ENCODE measurements around the gene AREL1.

The AREL1 gene

DNA sequence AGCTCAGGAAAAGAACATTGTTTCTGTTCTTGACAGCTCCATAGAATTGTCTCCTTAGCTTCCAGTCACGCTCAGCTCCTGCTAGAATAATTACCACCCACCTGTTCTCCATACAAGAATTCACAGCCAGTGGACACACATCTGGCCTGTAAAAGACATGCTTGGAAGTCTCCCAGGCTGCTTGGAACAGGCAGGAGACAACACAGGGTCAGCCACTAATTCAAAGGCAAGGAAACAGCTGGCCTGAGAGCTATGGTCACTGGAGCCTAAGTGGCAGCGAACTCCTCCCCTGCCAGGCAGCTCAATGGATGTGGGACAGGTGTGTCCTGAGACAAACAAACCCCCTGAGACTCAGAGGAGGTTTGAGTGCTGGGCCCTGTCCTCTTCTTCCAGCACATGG is 77.9 kb downstream of the AREL1 start:
- FAIRE-seq = no peak

DNA sequence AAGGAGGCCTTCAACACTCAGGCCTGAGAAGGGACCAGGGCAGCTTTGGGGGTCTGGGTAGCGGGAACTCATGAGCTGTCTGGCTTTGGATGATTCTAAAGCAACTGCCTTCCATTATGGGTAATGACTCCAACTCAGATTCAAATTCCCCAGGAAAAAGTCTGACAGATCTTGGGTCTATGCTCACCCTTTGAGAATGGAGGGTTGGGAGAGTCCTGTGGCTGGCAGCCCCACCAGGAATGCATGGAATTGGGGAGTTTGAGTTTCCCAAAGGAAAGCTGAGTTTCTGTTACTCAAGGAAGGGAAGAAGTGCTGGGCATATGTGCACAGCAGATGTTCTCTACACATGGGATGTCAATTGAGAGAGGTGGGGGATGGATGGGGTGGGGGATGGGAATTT is 78.4 kb downstream of the AREL1 start:
- FAIRE-seq = no peak

- no peak for FAIRE-seq
Measured at GRCh38 chr14:74630881-74631690, 81.8 kb downstream of the AREL1 start.

- FAIRE-seq = no peak
Measured at GRCh38 chr14:74628418-74628817, 84.5 kb downstream of the AREL1 start.

DNA sequence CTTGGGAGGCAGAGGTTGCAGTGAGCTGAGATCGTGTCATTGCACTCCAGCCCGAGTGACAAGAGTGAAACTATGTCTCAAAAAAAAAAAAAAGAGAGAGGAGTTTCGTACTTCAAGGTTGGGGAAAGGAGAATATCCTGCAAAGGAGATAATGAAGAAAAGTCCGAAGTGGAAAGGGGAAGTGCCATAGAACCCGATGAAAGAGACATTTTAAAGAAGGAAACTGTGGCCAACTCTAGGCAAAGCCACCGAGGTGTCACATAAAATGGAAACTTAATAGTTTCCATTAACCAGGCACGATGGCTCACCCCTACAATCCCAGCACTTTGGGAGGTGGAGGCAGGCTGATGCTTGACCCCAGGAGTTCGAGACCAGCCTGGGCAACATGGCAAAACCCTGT is 85.8 kb downstream of the AREL1 start:
- FAIRE-seq = no peak

GRCh38 chr14:74622257-74622656 is 90.6 kb downstream of the AREL1 start:
- FAIRE-seq = no peak

DNA sequence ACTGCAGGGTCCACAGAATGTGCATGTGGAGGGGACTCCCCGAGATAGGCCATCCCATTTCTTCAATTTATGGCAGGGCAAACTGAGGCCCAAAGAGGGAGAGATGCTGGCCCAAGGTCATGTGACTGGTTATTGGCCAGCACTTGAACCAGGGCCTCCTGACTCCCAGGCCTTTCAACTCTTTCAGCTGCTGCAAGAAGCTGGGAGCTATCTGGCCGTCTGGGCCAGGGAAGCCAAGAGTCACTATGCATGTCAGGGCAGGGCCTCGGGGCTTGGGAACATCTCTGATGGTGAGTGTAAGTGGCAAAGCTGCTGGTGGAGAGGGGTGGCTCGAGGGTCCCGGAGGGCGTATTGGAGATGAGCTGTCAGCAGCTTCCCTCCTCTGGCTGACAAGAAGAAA is 91.3 kb downstream of the AREL1 start:
- FAIRE-seq = no peak

- FAIRE-seq = no peak
Measured at GRCh38 chr14:74620923-74621322, 92.0 kb downstream of the AREL1 start.

DNA sequence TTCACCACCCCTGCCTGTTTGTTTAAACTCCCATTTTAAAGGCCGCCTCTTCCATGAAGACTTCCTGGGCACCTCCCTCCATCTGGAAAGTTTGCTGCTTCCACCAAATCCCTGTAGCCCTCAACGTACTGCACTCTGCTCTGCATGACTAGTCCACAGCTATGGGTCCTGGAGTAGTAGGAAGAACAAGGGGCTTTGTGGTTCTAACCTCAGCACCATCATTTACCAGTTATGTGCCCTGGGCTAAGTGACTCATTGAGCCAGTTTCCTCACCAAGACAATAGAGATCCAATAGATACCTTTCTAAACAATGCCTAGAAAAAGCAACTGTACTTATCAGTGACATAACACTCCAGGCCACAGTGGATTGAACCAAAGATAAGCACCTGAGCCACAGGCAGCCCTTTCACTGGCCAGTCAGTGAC is 92.4 kb downstream of the AREL1 start:
- no peak for FAIRE-seq

DNA sequence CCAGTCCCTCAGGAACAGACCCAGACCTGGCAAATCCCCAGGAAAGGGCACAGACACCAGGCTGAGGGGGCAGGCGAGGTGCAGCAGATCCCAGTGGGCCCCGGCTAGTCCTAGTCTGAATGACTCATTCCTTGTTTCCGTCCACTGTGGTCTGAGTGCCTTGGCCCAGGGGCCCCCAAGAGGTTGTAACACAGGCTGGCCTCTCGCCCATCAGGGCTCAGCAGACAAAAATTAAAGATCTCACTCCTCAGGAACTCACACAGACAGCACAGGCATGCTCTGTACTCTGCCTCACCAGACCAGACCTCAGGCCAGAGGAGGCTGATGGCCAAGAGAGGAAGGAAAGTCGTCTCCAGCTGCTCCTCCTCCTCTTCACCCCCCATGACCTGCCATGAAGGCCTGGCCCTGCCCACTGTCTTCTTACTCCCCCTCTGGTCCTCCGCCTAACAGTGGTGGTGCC is 93.2 kb downstream of the AREL1 start:
- no peak for FAIRE-seq

GRCh38 chr14:74618078-74618952 is 94.6 kb downstream of the AREL1 start:
- FAIRE-seq = no peak

- FAIRE-seq = no peak
Measured at GRCh38 chr14:74616996-74617700, 95.7 kb downstream of the AREL1 start.

GRCh38 chr14:74616507-74616906 is 96.4 kb downstream of the AREL1 start:
- FAIRE-seq = no peak

GRCh38 chr14:74615735-74616134 is 97.1 kb downstream of the AREL1 start:
- FAIRE-seq = no peak

DNA sequence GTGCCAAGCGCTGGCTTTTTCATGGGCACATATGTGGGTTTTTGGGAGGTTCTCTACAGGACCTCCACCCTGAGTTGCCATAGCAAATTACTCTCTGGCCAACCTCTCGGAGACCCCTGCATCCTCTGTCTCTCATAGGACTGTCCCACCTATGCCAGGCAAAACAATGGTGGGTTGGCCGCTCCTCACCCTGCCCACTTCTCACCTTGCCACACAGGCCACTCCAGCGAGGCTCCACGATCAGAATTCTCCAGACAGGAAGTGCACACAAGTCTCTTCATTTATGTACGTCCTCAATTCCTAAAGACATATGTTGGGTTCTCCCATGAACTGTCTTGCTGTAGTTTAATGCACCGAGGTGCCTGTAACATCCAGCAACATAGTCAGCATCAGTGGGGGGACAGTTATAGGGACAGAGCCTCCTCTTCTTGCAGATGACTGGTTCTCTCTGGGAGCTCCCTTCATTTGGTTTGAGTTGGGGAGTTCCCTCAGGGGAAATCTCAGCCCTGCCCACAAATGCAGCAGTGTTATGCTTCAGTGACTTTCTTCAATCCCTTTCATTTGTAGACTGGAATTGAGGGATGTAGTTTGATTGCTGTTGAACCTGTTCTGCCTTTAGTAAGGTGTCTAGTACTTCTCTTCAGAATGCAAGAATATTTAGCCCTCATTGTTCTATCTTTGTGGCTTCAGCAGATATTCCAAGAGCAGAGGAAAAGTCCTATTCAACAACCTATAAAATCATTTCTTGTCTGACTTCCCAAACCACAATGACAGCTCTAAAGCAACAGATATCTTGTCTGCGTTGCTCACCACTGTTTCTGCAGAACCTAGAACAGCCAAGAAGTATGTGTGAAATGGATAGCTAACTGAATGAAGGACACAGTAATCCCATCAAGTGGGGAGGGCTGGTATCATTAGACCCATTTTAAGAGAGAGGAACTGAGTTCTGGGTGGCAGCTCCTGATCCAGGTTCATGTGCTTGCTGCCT is 98.1 kb downstream of the AREL1 start:
- FAIRE-seq = no peak

GRCh38 chr14:74613211-74613914 is 99.5 kb downstream of the AREL1 start:
- FAIRE-seq = no peak

DNA sequence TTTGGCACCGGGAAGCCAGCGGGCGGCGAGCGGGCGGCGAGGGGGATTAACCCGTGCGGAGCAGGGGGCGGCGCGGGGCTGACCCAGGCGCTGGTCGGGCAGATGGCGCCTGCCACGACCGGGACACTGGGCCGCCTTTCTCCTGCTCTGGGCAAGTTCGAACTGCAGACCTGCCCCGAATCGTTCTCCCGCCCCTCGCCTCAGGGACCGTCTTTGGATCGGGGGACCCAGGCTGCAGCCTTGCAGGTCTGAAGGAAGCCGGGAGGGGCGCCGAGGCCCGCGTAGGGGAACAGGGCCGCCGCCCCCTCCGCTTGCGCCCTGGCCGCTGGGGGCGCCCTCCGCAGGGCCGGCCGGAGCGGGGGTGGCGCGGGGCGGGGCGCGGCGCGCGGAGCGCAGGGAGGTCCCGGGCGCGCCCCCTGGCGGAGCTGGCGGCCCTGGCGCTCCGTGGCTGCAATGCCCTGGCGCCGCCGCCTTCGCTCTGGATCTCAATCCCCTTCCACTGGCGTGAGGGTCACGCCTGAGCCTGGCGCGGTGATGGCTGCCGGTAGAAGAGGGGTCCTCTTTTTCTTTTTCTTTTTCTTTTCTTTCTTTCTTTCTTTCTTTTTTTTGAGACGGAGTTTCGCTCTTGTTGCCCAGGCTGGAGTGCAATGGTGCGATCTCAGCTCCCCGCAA is 100.4 kb downstream of the AREL1 start:
- no peak for FAIRE-seq

- no peak for FAIRE-seq
Measured at GRCh38 chr14:74611650-74612349, 101.1 kb downstream of the AREL1 start, which contains the start of gene LTBP2. Gene LTBP2, minus strand, starts transcription at chr14:74612237. Its CDS starts 293 bp downstream, at chr14:74611944.
